C1 segment of cervical spinal cord (tissue), 14 donors: Measurements from ENCODE around the gene RANBP3.
A peak's percentile ranks its signal among the peaks of the same experiment; 100 is the strongest.
"Not testable (repeated sequence)": the region's sequence is repeated elsewhere in the genome, so short reads cannot be mapped to it uniquely, and the experiment has no call there.

Experiments
- DNase-seq, 14 donors: peaks; one replicate each; lab custom pipeline; 2025; lab: John Stamatoyannopoulos, UW

Gene RANBP3

GRCh38 chr19:6007866-6008265 lies 29.9 kb upstream of the RANBP3 start:
- no peak for DNase-seq

GRCh38 chr19:6006896-6007295 lies 29.0 kb upstream of the RANBP3 start:
- no peak for DNase-seq

GRCh38 chr19:6006070-6006446 lies 28.1 kb upstream of the RANBP3 start:
- DNase-seq, result not testable (repeated sequence)

- DNase-seq, result no peak
Measured at GRCh38 chr19:6005321-6006069, 27.6 kb upstream of the RANBP3 start.

GRCh38 chr19:6003976-6004375 lies 26.0 kb upstream of the RANBP3 start:
- DNase-seq, result no peak

- no peak for DNase-seq
Measured at GRCh38 chr19:6002591-6002990, 24.7 kb upstream of the RANBP3 start.

GRCh38 chr19:6000228-6000847 lies 22.4 kb upstream of the RANBP3 start:
- no peak for DNase-seq

GRCh38 chr19:5999693-6000092 lies 21.8 kb upstream of the RANBP3 start:
- no peak for DNase-seq

GRCh38 chr19:5997371-5997770 lies 19.4 kb upstream of the RANBP3 start:
- no peak for DNase-seq

GRCh38 chr19:5996623-5997320 lies 18.8 kb upstream of the RANBP3 start:
- no peak for DNase-seq

- DNase-seq, result no peak
Measured at GRCh38 chr19:5996102-5996501, 18.2 kb upstream of the RANBP3 start.

GRCh38 chr19:5995606-5996005 lies 17.7 kb upstream of the RANBP3 start:
- DNase-seq, result no peak

GRCh38 chr19:5994405-5995165 lies 16.6 kb upstream of the RANBP3 start:
- no peak for DNase-seq

GRCh38 chr19:5993648-5994358 lies 15.9 kb upstream of the RANBP3 start:
- DNase-seq, result peak in 1 of 14 donors; percentile 3

- DNase-seq, result no peak
Measured at GRCh38 chr19:5993201-5993600, 15.3 kb upstream of the RANBP3 start.

GRCh38 chr19:5992756-5993155 lies 14.8 kb upstream of the RANBP3 start:
- no peak for DNase-seq

GRCh38 chr19:5991244-5991838 lies 13.4 kb upstream of the RANBP3 start:
- DNase-seq, result no peak

GRCh38 chr19:5990289-5990797 lies 12.4 kb upstream of the RANBP3 start:
- DNase-seq, result no peak

- no peak for DNase-seq
Measured at GRCh38 chr19:5989388-5990074, 11.6 kb upstream of the RANBP3 start.
